ENCODE results near the gene SPRYD3.

DNA sequence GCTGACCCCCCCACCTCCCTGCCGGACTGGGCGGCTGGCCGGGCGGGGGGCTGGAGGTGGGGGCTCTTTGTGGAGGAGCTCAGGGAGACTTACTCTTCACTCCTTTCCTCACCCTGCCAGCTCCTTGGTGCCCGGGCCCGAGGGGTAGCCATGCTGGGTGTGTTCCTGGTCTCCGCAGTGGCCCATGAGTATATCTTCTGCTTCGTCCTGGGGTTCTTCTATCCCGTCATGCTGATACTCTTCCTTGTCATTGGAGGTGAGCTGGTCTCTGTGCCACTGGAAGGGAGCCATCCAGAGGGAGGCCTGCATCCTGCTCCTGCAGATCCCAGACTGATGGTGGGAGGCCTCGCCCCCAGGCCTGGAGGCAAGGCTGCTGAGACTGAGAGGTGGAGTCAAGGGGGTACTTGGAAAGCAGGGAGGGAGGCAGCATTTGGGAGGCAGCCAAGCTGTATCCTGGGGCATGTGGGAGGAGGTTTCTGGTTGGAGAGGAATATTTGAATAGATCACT is 43.8 kb upstream of the SPRYD3 start:
- TF ChIP-seq, protein P1, sequence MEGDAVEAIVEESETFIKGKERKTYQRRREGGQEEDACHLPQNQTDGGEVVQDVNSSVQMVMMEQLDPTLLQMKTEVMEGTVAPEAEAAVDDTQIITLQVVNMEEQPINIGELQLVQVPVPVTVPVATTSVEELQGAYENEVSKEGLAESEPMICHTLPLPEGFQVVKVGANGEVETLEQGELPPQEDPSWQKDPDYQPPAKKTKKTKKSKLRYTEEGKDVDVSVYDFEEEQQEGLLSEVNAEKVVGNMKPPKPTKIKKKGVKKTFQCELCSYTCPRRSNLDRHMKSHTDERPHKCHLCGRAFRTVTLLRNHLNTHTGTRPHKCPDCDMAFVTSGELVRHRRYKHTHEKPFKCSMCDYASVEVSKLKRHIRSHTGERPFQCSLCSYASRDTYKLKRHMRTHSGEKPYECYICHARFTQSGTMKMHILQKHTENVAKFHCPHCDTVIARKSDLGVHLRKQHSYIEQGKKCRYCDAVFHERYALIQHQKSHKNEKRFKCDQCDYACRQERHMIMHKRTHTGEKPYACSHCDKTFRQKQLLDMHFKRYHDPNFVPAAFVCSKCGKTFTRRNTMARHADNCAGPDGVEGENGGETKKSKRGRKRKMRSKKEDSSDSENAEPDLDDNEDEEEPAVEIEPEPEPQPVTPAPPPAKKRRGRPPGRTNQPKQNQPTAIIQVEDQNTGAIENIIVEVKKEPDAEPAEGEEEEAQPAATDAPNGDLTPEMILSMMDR (IDR thresholded peaks at IDR 0.05; ENCODE audit: insufficient read depth, low read depth, low read length), result no peak
- no peak for TF ChIP-seq EZH2 (IDR thresholded peaks at IDR 0.05; ENCODE audit: insufficient read depth, low read length)

Measured in astrocyte (in vitro differentiated cells and primary cell).